Prostate gland (tissue), 2 donors: Measurements from ENCODE around the gene COL23A1. TPM values are rescaled to one million over a fixed set of nuclear protein-coding genes. Genes with fewer than 3 reads are reported as not detected.
"Not testable (repeated sequence)": the region's sequence is repeated elsewhere in the genome, so short reads cannot be mapped to it uniquely, and the experiment has no call there.

ENCODE experiments used
- DNase-seq: peaks from one replicate; pipeline ENCODE4 v3.0.0-alpha.2; 2019; ENCODE audit warnings: low spot score
- H3K27ac ChIP-seq, 2 donors: fragments of 200-600 bp; sonication (generic); 2 replicates each; pipeline ENCODE4 v1.5.1; 2017 to 2019
- H3K27me3 ChIP-seq: fragments of 200-600 bp; sonication (generic); replicated peaks from 2 replicates; pipeline ENCODE4 v1.5.1; 2019; ENCODE audit not compliant: insufficient read depth
- H3K36me3 ChIP-seq, 2 donors: fragments of 200-600 bp; sonication (generic); 1 replicate in 1 of 2; 2 replicates in 1 of 2; pipeline versions ENCODE4 v1.5.1 to v1.8.1; 2017 to 2019
- H3K4me1 ChIP-seq: fragments of 200-600 bp; sonication (generic); replicated peaks from 2 replicates; pipeline ENCODE4 v1.5.1; 2019
- H3K4me3 ChIP-seq, 2 donors: fragments of 200-600 bp; sonication (generic); 2 replicates each; pipeline ENCODE4 v1.5.1; 2017 to 2019
- H3K9me3 ChIP-seq: fragments of 200-600 bp; sonication (generic); 2 replicates; pipeline ENCODE4 v1.5.1; 2017
- CTCF ChIP-seq, 4 experiments: fragments of 200-600 bp in 2 of 4; fragments of 450-650 bp in 2 of 4; sonication (generic) in 2 of 4; IDR thresholded peaks; 1 replicate in 3 of 4; 2 replicates in 1 of 4; pipeline ENCODE4 v1.5.1; 2016 to 2019; ENCODE audit warnings: antibody characterized with exemption in 4 of 4, mild to moderate bottlenecking in 2 of 4, moderate library complexity in 2 of 4
- POLR2A ChIP-seq: fragments of 450-650 bp; IDR thresholded peaks from one replicate; pipeline ENCODE4 v1.6.1; 2016; ENCODE audit warnings: antibody characterized with exemption, mild to moderate bottlenecking
- POLR2AphosphoS5 ChIP-seq: sonication (generic); formaldehyde crosslinking; IDR thresholded peaks from one replicate; pipeline ENCODE4 v1.6.1; 2017; ENCODE audit warnings: antibody characterized with exemption
- WGBS: methylation state at CpG from one replicate; pipeline ENCODE4 v1.1.5; 2018; 5-methylcytosine and 5-hydroxymethylcytosine counted together
- intact Hi-C: fragments of 100-400 bp; cut with DNase I; formaldehyde crosslinking; loops from one replicate; pipeline ENCODE4 v1.14.2; 2022
- total RNA-seq, 2 donors: library from RNA; depleted of rRNA; stranded (reverse); fragments of >200 nt; gene quantifications; one replicate each; pipeline ENCODE4 v1.1.0, GENCODE V29; 2016

Gene COL23A1
- total RNA-seq, 2 donors from 2014 or later, result 2.7 to 6.1 TPM

- Histone ChIP-seq H3K27me3 (no peaks in the 10 kb centered on the region), H3K36me3 (peaks cover 6% of the 10 kb centered on the region in 2 donors), H3K9me3 (no peaks in the 10 kb centered on the region), H3K27ac (peak overlapping the region; percentile 96), H3K4me1 (peaks cover 12% of the 10 kb centered on the region), H3K4me3 (peak overlapping the region; percentile 88 to 90)
- no peak for TF ChIP-seq POLR2A
- TF ChIP-seq CTCF (IDR thresholded peaks at IDR 0.05), result no peak
- TF ChIP-seq POLR2AphosphoS5, result no peak
- DNase-seq, result no peak
- intact Hi-C loops, result no loop called here
- WGBS, result 25% methylated on average over 19 of the region's 21 CpGs
Measured at GRCh38 chr5:178231539-178232123, 358.6 kb downstream of the COL23A1 start.

- H3K27me3 ChIP-seq, result no peaks in the 10 kb centered on the region
- WGBS, result 66% methylated on average over 9 of the region's 9 CpGs
- no peak for DNase-seq
- peaks cover 12% of the 10 kb centered on the region for H3K4me1 ChIP-seq
- no peak overlapping the region for H3K27ac ChIP-seq
- TF ChIP-seq POLR2A (no peak), POLR2AphosphoS5 (no peak), CTCF (IDR thresholded peaks at IDR 0.05) (no peak)
- peaks cover 6% of the 10 kb centered on the region in 2 donors for H3K36me3 ChIP-seq
- intact Hi-C loops, result no loop called here
- no peaks in the 10 kb centered on the region for H3K9me3 ChIP-seq
- H3K4me3 ChIP-seq, result peak overlapping the region; percentile 88 to 90
Measured at GRCh38 chr5:178230879-178231538, 359.2 kb downstream of the COL23A1 start.

- WGBS, result 91% methylated on average over 10 of the region's 10 CpGs
- no peaks in the 10 kb centered on the region for H3K27me3 ChIP-seq
- intact Hi-C loops, result no loop called here
- no peak overlapping the region for H3K27ac ChIP-seq
- no peak for TF ChIP-seq CTCF (IDR thresholded peaks at IDR 0.05)
- TF ChIP-seq POLR2AphosphoS5, result no peak
- no peak for TF ChIP-seq POLR2A
- H3K4me1 ChIP-seq, result peaks cover 12% of the 10 kb centered on the region
- no peak overlapping the region for H3K4me3 ChIP-seq
- H3K36me3 ChIP-seq, result peaks cover 6% of the 10 kb centered on the region in 2 donors
- DNase-seq, result no peak
- no peaks in the 10 kb centered on the region for H3K9me3 ChIP-seq
Measured at GRCh38 chr5:178229861-178230260, 360.3 kb downstream of the COL23A1 start.

- DNase-seq, intact Hi-C loops, H3K9me3 ChIP-seq, H3K27me3 ChIP-seq, H3K36me3 ChIP-seq, H3K4me3 ChIP-seq, H3K27ac ChIP-seq: not testable (repeated sequence)
- 95% methylated on average over 13 of the region's 13 CpGs for WGBS
- H3K4me1 ChIP-seq, result peaks cover 12% of the 10 kb centered on the region
Measured at GRCh38 chr5:178229111-178229510, 361.1 kb downstream of the COL23A1 start.

- TF ChIP-seq POLR2A, result no peak
- no peak for TF ChIP-seq CTCF (IDR thresholded peaks at IDR 0.05)
- no peak for TF ChIP-seq POLR2AphosphoS5
- DNase-seq, result no peak
- Histone ChIP-seq H3K9me3 (no peaks in the 10 kb centered on the region), H3K4me3 (no peak overlapping the region), H3K36me3 (peaks cover 6% of the 10 kb centered on the region in 2 donors), H3K4me1 (peaks cover 12% of the 10 kb centered on the region), H3K27me3 (no peaks in the 10 kb centered on the region), H3K27ac (no peak overlapping the region)
- intact Hi-C loops, result no loop called here
- WGBS, result 95% methylated on average over 11 of the region's 11 CpGs
Measured at GRCh38 chr5:178228609-178229008, 361.6 kb downstream of the COL23A1 start.
